Gastroesophageal sphincter (tissue), 4 donors: ENCODE measurements around the gene NAV2. TPM values are rescaled to one million over a fixed set of nuclear protein-coding genes. Genes with fewer than 3 reads are reported as not detected.
A peak's percentile ranks its signal among the peaks of the same experiment; 100 is the strongest.

ENCODE experiments used
- ATAC-seq: fragments of 150-250 bp; one replicate; pipeline ENCODE4 v1.9.1; 2016; ENCODE audit warnings: mild to moderate bottlenecking, moderate library complexity
- H3K27ac ChIP-seq, 4 donors: fragments of 200-600 bp; sonication (generic) in 3 of 4; 1 replicate in 3 of 4; 2 replicates in 1 of 4; pipeline ENCODE4 v1.5.1; 2016 to 2019
- H3K27me3 ChIP-seq: fragments of 200-600 bp; sonication (generic); one replicate; pipeline ENCODE4 v1.5.1; 2019
- H3K36me3 ChIP-seq, 2 donors: fragments of 200-600 bp; sonication (generic); one replicate each; pipeline ENCODE4 v1.5.1; 2019; ENCODE audit warnings: control low read depth in 1 of 2
- H3K4me1 ChIP-seq, 3 donors: fragments of 200-600 bp; sonication (generic); 1 replicate in 2 of 3; 2 replicates in 1 of 3; pipeline ENCODE4 v1.5.1; 2016 to 2019; ENCODE audit warnings: control low read depth in 2 of 3
- H3K4me3 ChIP-seq, 2 donors: fragments of 200-600 bp; sonication (generic); one replicate each; pipeline ENCODE4 v1.5.1; 2019; ENCODE audit warnings: mild to moderate bottlenecking in 1 of 2, moderate library complexity in 1 of 2
- H3K9me3 ChIP-seq, 3 donors: fragments of 200-600 bp; sonication (generic); one replicate each; pipeline ENCODE4 v1.5.1; 2017 to 2019; ENCODE audit warnings: control low read depth in 2 of 3
- CTCF ChIP-seq, 4 experiments: fragments of 200-600 bp in 2 of 4; fragments of 450-650 bp in 2 of 4; sonication (generic) in 1 of 4; IDR thresholded peaks; one replicate each; pipeline ENCODE4 v1.5.1; 2017 to 2019; ENCODE audit warnings: antibody characterized with exemption in 4 of 4, mild to moderate bottlenecking in 2 of 4, moderate library complexity in 2 of 4
- EP300 ChIP-seq: sonication (generic); formaldehyde crosslinking; IDR thresholded peaks from one replicate; pipeline ENCODE4 v1.6.1; 2017; ENCODE audit warnings: antibody characterized with exemption, mild to moderate bottlenecking
- POLR2A ChIP-seq, 2 donors: fragments of 450-650 bp; IDR thresholded peaks; one replicate each; pipeline ENCODE4 v1.6.1; 2017; ENCODE audit warnings: antibody characterized with exemption in 2 of 2, mild to moderate bottlenecking in 2 of 2, moderate library complexity in 1 of 2
- POLR2AphosphoS5 ChIP-seq: sonication (generic); formaldehyde crosslinking; IDR thresholded peaks from one replicate; pipeline ENCODE4 v1.6.1; 2017; ENCODE audit warnings: antibody characterized with exemption
- WGBS, 2 donors: methylation state at CpG; one replicate each; pipeline ENCODE4 v1.1.5; 2018; ENCODE audit warnings: low coverage in 1 of 2; 5-methylcytosine and 5-hydroxymethylcytosine counted together
- total RNA-seq, 4 donors: library from RNA; depleted of rRNA; stranded (reverse); fragments of >200 nt; gene quantifications; one replicate each; pipeline ENCODE4 v1.1.0, GENCODE V29; 2016

NAV2 gene
- total RNA-seq, 4 donors from 2014 or later: 19.5 to 57.1 (median 43.4) TPM

GRCh38 chr11:19975414-19975990, 262.9 kb downstream of the NAV2 start:
- no peaks in the 10 kb centered on the region for H3K9me3 ChIP-seq
- no peak overlapping the region for H3K4me3 ChIP-seq
- peaks cover 0 to 30% of the 10 kb centered on the region in 2 donors for H3K36me3 ChIP-seq
- TF ChIP-seq CTCF (IDR thresholded peaks at IDR 0.05): no peak
- TF ChIP-seq POLR2AphosphoS5: no peak
- no peak for TF ChIP-seq EP300
- H3K27me3 ChIP-seq: no peaks in the 10 kb centered on the region
- no peak overlapping the region for H3K27ac ChIP-seq
- 87 to 90% methylated on average over 4 to 6 of the region's 7 CpGs for WGBS, 2 donors
- no peak for ATAC-seq
- peaks cover 7 to 24% (median 13%) of the 10 kb centered on the region in 3 donors for H3K4me1 ChIP-seq

- Histone ChIP-seq H3K9me3 (no peaks in the 10 kb centered on the region), H3K27ac (no peak overlapping the region), H3K4me1 (peaks cover 7 to 33% (median 18%) of the 10 kb centered on the region in 3 donors), H3K27me3 (no peaks in the 10 kb centered on the region), H3K4me3 (no peak overlapping the region), H3K36me3 (peaks cover 0 to 22% of the 10 kb centered on the region in 2 donors)
- 76 to 100% methylated on average over 1 to 7 of the region's 7 CpGs for WGBS, 2 donors
- TF ChIP-seq POLR2AphosphoS5 (no peak), POLR2A (IDR thresholded peaks at IDR 0.05) (no peak), CTCF (IDR thresholded peaks at IDR 0.05) (no peak), EP300 (no peak)
- no peak for ATAC-seq
These were observed 263.8 kb downstream of the NAV2 start for GRCh38 chr11:19976281-19976941.

GRCh38 chr11:19977941-19978340, 265.3 kb downstream of the NAV2 start:
- no peak for ATAC-seq
- Histone ChIP-seq H3K4me3 (no peak overlapping the region), H3K27me3 (no peaks in the 10 kb centered on the region), H3K36me3 (peaks cover 0 to 20% of the 10 kb centered on the region in 2 donors), H3K27ac (no peak overlapping the region), H3K4me1 (peaks cover 7 to 48% (median 24%) of the 10 kb centered on the region in 3 donors), H3K9me3 (no peaks in the 10 kb centered on the region)
- WGBS, 2 donors: 89 to 90% methylated on average over 1 to 4 of the region's 9 CpGs
- no peak for TF ChIP-seq POLR2AphosphoS5
- TF ChIP-seq POLR2A (IDR thresholded peaks at IDR 0.05): no peak
- no peak for TF ChIP-seq CTCF (IDR thresholded peaks at IDR 0.05)
- no peak for TF ChIP-seq EP300

GRCh38 chr11:19978668-19979518, 266.3 kb downstream of the NAV2 start:
- no peaks in the 10 kb centered on the region for H3K9me3 ChIP-seq
- no peak overlapping the region for H3K4me3 ChIP-seq
- peak; percentile 48 for ATAC-seq
- peak overlapping the region in 3 of 4 donors; percentile 35 to 70 (median 58) for H3K27ac ChIP-seq
- peaks cover 0 to 16% of the 10 kb centered on the region in 2 donors for H3K36me3 ChIP-seq
- no peak for TF ChIP-seq POLR2A (IDR thresholded peaks at IDR 0.05)
- peak; percentile 34 for TF ChIP-seq POLR2AphosphoS5
- peaks cover 7 to 58% (median 29%) of the 10 kb centered on the region in 3 donors for H3K4me1 ChIP-seq
- 82 to 87% methylated on average over 7 to 8 of the region's 8 CpGs for WGBS, 2 donors
- H3K27me3 ChIP-seq: no peaks in the 10 kb centered on the region

- H3K4me3 ChIP-seq: no peak overlapping the region
- ATAC-seq: no peak
- H3K36me3 ChIP-seq: peaks cover 0 to 21% of the 10 kb centered on the region in 2 donors
- no peaks in the 10 kb centered on the region for H3K9me3 ChIP-seq
- TF ChIP-seq EP300 (no peak), POLR2A (IDR thresholded peaks at IDR 0.05) (no peak), POLR2AphosphoS5 (no peak), CTCF (IDR thresholded peaks at IDR 0.05) (no peak)
- H3K27ac ChIP-seq: peak overlapping the region in 3 of 4 donors; percentile 58 to 76 (median 70)
- no peaks in the 10 kb centered on the region for H3K27me3 ChIP-seq
- 98 to 100% methylated on average over 4 to 5 of the region's 5 CpGs for WGBS, 2 donors
- H3K4me1 ChIP-seq: peaks cover 7 to 64% (median 29%) of the 10 kb centered on the region in 3 donors
These were observed 266.8 kb downstream of the NAV2 start for GRCh38 chr11:19979519-19979845.
